Liver (tissue), 9 donors: Measurements from ENCODE around the gene SLC15A2. TPM values are rescaled to one million over a fixed set of nuclear protein-coding genes. Genes with fewer than 3 reads are reported as not detected.

Source experiments
- DNase-seq: peaks from one replicate; pipeline ENCODE4 v3.0.0-alpha.2; 2017; ENCODE audit warnings: low spot score
- H3K27ac ChIP-seq, 2 donors: one replicate each; pipeline ENCODE4 v1.7.0; 2013; ENCODE audit warnings: inconsistent platforms in 2 of 2, low read length in 2 of 2, control low read depth in 1 of 2, low read depth in 1 of 2, mild to moderate bottlenecking in 1 of 2
- H3K27me3 ChIP-seq, 4 donors: one replicate each; pipeline versions ENCODE4 v1.6.1 to v1.7.0; 2013; ENCODE audit warnings: low read length in 3 of 4, inconsistent platforms in 1 of 4, mild to moderate bottlenecking in 1 of 4, moderate library complexity in 1 of 4; ENCODE audit not compliant: control insufficient read depth in 4 of 4, insufficient read depth in 4 of 4
- H3K36me3 ChIP-seq, 4 donors: one replicate each; pipeline versions ENCODE4 v1.6.1 to v1.7.0; 2013; ENCODE audit warnings: low read length in 3 of 4, mild to moderate bottlenecking in 3 of 4, low read depth in 1 of 4, moderate library complexity in 1 of 4; ENCODE audit not compliant: control insufficient read depth in 4 of 4, insufficient read depth in 3 of 4
- H3K4me1 ChIP-seq, 4 donors: one replicate each; pipeline versions ENCODE4 v1.6.1 to v1.7.0; 2013; ENCODE audit warnings: low read length in 3 of 4, mild to moderate bottlenecking in 3 of 4, moderate library complexity in 1 of 4; ENCODE audit not compliant: control insufficient read depth in 4 of 4, insufficient read depth in 4 of 4
- H3K4me3 ChIP-seq, 3 donors: one replicate each; pipeline versions ENCODE4 v1.6.1 to v1.7.0; 2013; ENCODE audit warnings: low read length in 3 of 3, control low read depth in 1 of 3, low read depth in 1 of 3, mild to moderate bottlenecking in 1 of 3
- H3K9ac ChIP-seq, 2 donors: one replicate each; pipeline ENCODE4 v1.7.0; 2013; ENCODE audit warnings: low read length in 2 of 2, mild to moderate bottlenecking in 2 of 2, moderate library complexity in 2 of 2, control low read depth in 1 of 2, low read depth in 1 of 2
- H3K9me3 ChIP-seq, 4 donors: one replicate each; pipeline versions ENCODE4 v1.6.1 to v1.7.0; 2013; ENCODE audit warnings: low read length in 3 of 4; ENCODE audit not compliant: control insufficient read depth in 4 of 4
- FOXA1 ChIP-seq: IDR thresholded peaks from 2 replicates; pipeline ENCODE4 v1.6.1; 2016; ENCODE audit warnings: antibody characterized with exemption
- FOXA2 ChIP-seq: IDR thresholded peaks from 2 replicates; pipeline ENCODE4 v1.6.1; 2016; ENCODE audit warnings: antibody characterized with exemption
- GABPA ChIP-seq, 2 donors: IDR thresholded peaks in 1 of 2; conservative IDR thresholded peaks in 1 of 2; 2 replicates each; pipeline ENCODE4 v1.6.1; 2016; ENCODE audit warnings: antibody characterized with exemption in 2 of 2, mild to moderate bottlenecking in 1 of 2, moderate library complexity in 1 of 2
- HNF4A ChIP-seq, 2 donors: conservative IDR thresholded peaks; 2 replicates each; pipeline ENCODE4 v1.6.1; 2016; ENCODE audit warnings: antibody characterized with exemption in 2 of 2, mild to moderate bottlenecking in 2 of 2
- HNF4G ChIP-seq: IDR thresholded peaks from 2 replicates; pipeline ENCODE4 v1.6.1; 2016; ENCODE audit warnings: antibody characterized with exemption
- JUND ChIP-seq, 2 donors: IDR thresholded peaks; 2 replicates each; pipeline ENCODE4 v1.6.1; 2016; ENCODE audit warnings: antibody characterized with exemption in 2 of 2
- MAX ChIP-seq: IDR thresholded peaks from 2 replicates; pipeline ENCODE4 v1.6.1; 2016; ENCODE audit warnings: antibody characterized with exemption
- NR2F2 ChIP-seq: IDR thresholded peaks from 2 replicates; pipeline ENCODE4 v1.6.1; 2016; ENCODE audit warnings: antibody characterized with exemption
- REST ChIP-seq: IDR thresholded peaks from 2 replicates; pipeline ENCODE4 v1.6.1; 2016; ENCODE audit warnings: antibody characterized with exemption, mild to moderate bottlenecking
- SP1 ChIP-seq: IDR thresholded peaks from 2 replicates; pipeline ENCODE4 v1.6.1; 2018; ENCODE audit warnings: antibody characterized with exemption, mild to moderate bottlenecking
- TAF1 ChIP-seq: conservative IDR thresholded peaks from 2 replicates; pipeline ENCODE4 v1.6.1; 2016; ENCODE audit warnings: antibody characterized with exemption, mild to moderate bottlenecking
- YY1 ChIP-seq: IDR thresholded peaks from 2 replicates; pipeline ENCODE4 v1.6.1; 2016; ENCODE audit warnings: antibody characterized with exemption, mild to moderate bottlenecking
- ZBTB33 ChIP-seq: IDR thresholded peaks from 2 replicates; pipeline ENCODE4 v1.6.1; 2016; ENCODE audit warnings: antibody characterized with exemption
- whole genome bisulfite sequencing: extraction: QIAGEN DNeasy Blood & Tissue Kit; methylation state at CpG from one replicate; pipeline ENCODE4 v1.1.7; 2013; 5-methylcytosine and 5-hydroxymethylcytosine counted together
- polyA plus RNA-seq, 2 donors: library from polyadenylated mRNA; stranded (reverse) in 1 of 2; unstranded in 1 of 2; fragments of 200-250 nt in 1 of 2; fragments of >200 nt in 1 of 2; fragmentation: Nextera tagmentation in 1 of 2; extraction: Ambion mirVana in 1 of 2; gene quantifications; one replicate each; pipeline versions ENCODE4 v1.2.1 to v1.2.3, GENCODE V29; 2013 to 2015
- total RNA-seq, 2 donors: library from RNA; depleted of rRNA; stranded (reverse); fragments of >200 nt; gene quantifications; one replicate each; pipeline ENCODE4 v1.2.3, GENCODE V29; 2014
- donor health status: healthy.
- donor health status: healthy.
- donor health status: healthy.
- donor health status: healthy.
- donor health status: healthy.

SLC15A2 gene
- total RNA-seq, result 1 to 10 TPM in 1 of 2 donors, under 1 TPM in 1; 0.79 to 2.3 TPM
- polyA plus RNA-seq, result under 1 TPM; 0.20 to 0.32 TPM

GRCh38 chr3:121894301-121894990 lies at the start of gene SLC15A2:
TSS of gene SLC15A2 (plus strand) at chr3:121894401. CDS start at chr3:121894477, 76 bp downstream.
- Histone ChIP-seq H3K36me3 (no peaks in the 10 kb centered on the region), H3K27me3 (no peaks in the 10 kb centered on the region), H3K4me3 (no peak within 1 kb of the TSS), H3K9me3 (no peaks in the 10 kb centered on the region), H3K9ac (no peak within 1 kb of the TSS), H3K27ac (no peak within 1 kb of the TSS), H3K4me1 (peaks cover 0 to 4% (median 0%) of the 10 kb centered on the region in 4 donors)
- no peak for DNase-seq
- 53% methylated on average over 3 of the region's 3 CpGs for WGBS
- TF ChIP-seq REST, result no peak
- TF ChIP-seq NR2F2, result no peak
- no peak for TF ChIP-seq MAX
- TF ChIP-seq FOXA1, result no peak
- TF ChIP-seq FOXA2, result no peak
- TF ChIP-seq YY1, result no peak

- 98% methylated on average over 7 of the region's 7 CpGs for WGBS
- no peak for TF ChIP-seq ZBTB33
- no peak for TF ChIP-seq GABPA (IDR thresholded peaks at IDR 0.05 in 1 of 2, conservative IDR thresholded peaks at IDR 0.05 in 1 of 2)
- TF ChIP-seq FOXA2, result no peak
- no peak for TF ChIP-seq REST
- no peak for TF ChIP-seq TAF1
- no peak for TF ChIP-seq MAX
- TF ChIP-seq HNF4G, result no peak
- no peak for TF ChIP-seq HNF4A (conservative IDR thresholded peaks at IDR 0.05)
- no peak for TF ChIP-seq JUND (IDR thresholded peaks at IDR 0.05)
- no peak for TF ChIP-seq SP1
- no peak for TF ChIP-seq NR2F2
- no peak for TF ChIP-seq FOXA1
These were observed 49.3 kb upstream of the SLC15A2 start for GRCh38 chr3:121844892-121845291.

More at GRCh38 chr3:121844892-121845291, 49.3 kb upstream of the SLC15A2 start:
- Histone ChIP-seq H3K4me3 (no peak overlapping the region), H3K27me3 (no peaks in the 10 kb centered on the region), H3K9me3 (no peaks in the 10 kb centered on the region), H3K36me3 (no peaks in the 10 kb centered on the region), H3K4me1 (no peaks in the 10 kb centered on the region), H3K9ac (no peak overlapping the region), H3K27ac (no peak overlapping the region)
- no peak for DNase-seq
